ENCODE results near the gene SPRED3.

The SPRED3 gene

GRCh38 chr19:38412491-38412890 lies 24.0 kb downstream of the SPRED3 start:
- no peak for TF ChIP-seq REST (IDR thresholded peaks at IDR 0.05; ENCODE audit: insufficient read depth in 1 of 2, low read depth in 2 of 2, low read length in 2 of 2)
- no peak for TF ChIP-seq TAF1 (IDR thresholded peaks at IDR 0.05; ENCODE audit: borderline replicate concordance, insufficient read depth, low read length)
- TF ChIP-seq POLR2AphosphoS5 (IDR thresholded peaks at IDR 0.05; ENCODE audit: low read depth, low read length): no peak
- no peak for TF ChIP-seq FOXP2 (optimal IDR thresholded peaks at IDR 0.05; ENCODE audit: borderline replicate concordance, extremely low read depth, extremely low read length, insufficient read depth)
- no peak for TF ChIP-seq SIN3A (IDR thresholded peaks at IDR 0.05; ENCODE audit: borderline replicate concordance, insufficient read depth, low read length)

- TF ChIP-seq POLR2AphosphoS5 (IDR thresholded peaks at IDR 0.05; ENCODE audit: low read depth, low read length): no peak
- no peak for TF ChIP-seq TAF1 (IDR thresholded peaks at IDR 0.05; ENCODE audit: borderline replicate concordance, insufficient read depth, low read length)
- no peak for TF ChIP-seq FOXP2 (optimal IDR thresholded peaks at IDR 0.05; ENCODE audit: borderline replicate concordance, extremely low read depth, extremely low read length, insufficient read depth)
- TF ChIP-seq SIN3A (IDR thresholded peaks at IDR 0.05; ENCODE audit: borderline replicate concordance, insufficient read depth, low read length): no peak
- no peak for TF ChIP-seq REST (IDR thresholded peaks at IDR 0.05; ENCODE audit: insufficient read depth in 1 of 2, low read depth in 2 of 2, low read length in 2 of 2)
Observed at GRCh38 chr19:38412961-38413360, 24.5 kb downstream of the SPRED3 start.

DNA sequence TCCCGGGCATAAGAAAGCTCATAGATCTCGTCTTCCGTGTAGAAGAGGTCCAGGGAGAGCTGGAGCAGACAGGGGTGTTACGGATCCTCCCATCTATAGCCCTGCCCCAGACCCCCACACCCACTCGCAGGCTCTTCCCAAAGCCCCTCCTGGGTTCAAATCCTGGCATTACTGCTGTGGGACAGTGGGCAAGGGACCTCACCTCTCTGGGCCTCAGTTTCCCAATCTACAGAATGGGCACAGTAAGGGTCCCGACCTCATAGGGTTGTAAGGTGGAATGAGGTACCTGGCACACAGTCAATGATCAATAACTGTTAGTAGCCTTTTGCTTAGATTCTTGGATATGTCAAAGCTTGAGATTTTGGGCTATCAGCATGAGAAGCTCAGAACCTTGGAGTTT lies 24.9 kb downstream of the SPRED3 start:
- TF ChIP-seq POLR2AphosphoS5 (IDR thresholded peaks at IDR 0.05; ENCODE audit: low read depth, low read length): no peak
- TF ChIP-seq FOXP2 (optimal IDR thresholded peaks at IDR 0.05; ENCODE audit: borderline replicate concordance, extremely low read depth, extremely low read length, insufficient read depth): no peak
- no peak for TF ChIP-seq REST (IDR thresholded peaks at IDR 0.05; ENCODE audit: insufficient read depth in 1 of 2, low read depth in 2 of 2, low read length in 2 of 2)
- no peak for TF ChIP-seq TAF1 (IDR thresholded peaks at IDR 0.05; ENCODE audit: borderline replicate concordance, insufficient read depth, low read length)
- no peak for TF ChIP-seq SIN3A (IDR thresholded peaks at IDR 0.05; ENCODE audit: borderline replicate concordance, insufficient read depth, low read length)

- no peak for TF ChIP-seq REST (IDR thresholded peaks at IDR 0.05; ENCODE audit: insufficient read depth in 1 of 2, low read depth in 2 of 2, low read length in 2 of 2)
- no peak for TF ChIP-seq SIN3A (IDR thresholded peaks at IDR 0.05; ENCODE audit: borderline replicate concordance, insufficient read depth, low read length)
- TF ChIP-seq FOXP2 (optimal IDR thresholded peaks at IDR 0.05; ENCODE audit: borderline replicate concordance, extremely low read depth, extremely low read length, insufficient read depth): no peak
- TF ChIP-seq POLR2AphosphoS5 (IDR thresholded peaks at IDR 0.05; ENCODE audit: low read depth, low read length): no peak
- TF ChIP-seq TAF1 (IDR thresholded peaks at IDR 0.05; ENCODE audit: borderline replicate concordance, insufficient read depth, low read length): no peak
Observed at GRCh38 chr19:38417146-38417543, 28.6 kb downstream of the SPRED3 start.
